ENCODE data around the gene CRY1.
"Not testable (repeated sequence)": the region's sequence is repeated elsewhere in the genome, so short reads cannot be mapped to it uniquely, and the experiment has no call there.

CRY1 gene

GRCh38 chr12:107057071-107057834 lies 36.1 kb downstream of the CRY1 start:
- DNase-seq: no peak

GRCh38 chr12:107053709-107054108 lies 39.6 kb downstream of the CRY1 start:
- no peak for DNase-seq

DNA sequence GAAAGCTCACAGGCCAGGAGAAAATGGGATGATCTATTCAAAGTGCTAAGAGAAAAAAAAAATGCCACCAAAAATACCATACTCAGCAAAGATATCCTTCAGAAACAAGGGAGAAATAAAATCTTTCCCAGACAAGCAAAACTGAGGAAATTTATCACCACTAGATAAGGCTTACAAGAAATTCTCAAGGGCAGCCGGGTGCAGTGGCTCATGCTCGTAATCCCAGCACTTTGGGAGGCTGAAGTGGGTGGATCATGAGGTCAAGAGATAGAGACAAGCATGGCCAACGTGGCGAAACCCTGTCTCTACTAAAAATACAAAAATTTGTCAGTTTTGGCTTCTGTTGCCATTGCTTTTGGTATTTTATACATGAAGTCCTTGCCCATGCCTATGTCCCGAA lies 48.2 kb downstream of the CRY1 start:
- DNase-seq: no peak

DNA sequence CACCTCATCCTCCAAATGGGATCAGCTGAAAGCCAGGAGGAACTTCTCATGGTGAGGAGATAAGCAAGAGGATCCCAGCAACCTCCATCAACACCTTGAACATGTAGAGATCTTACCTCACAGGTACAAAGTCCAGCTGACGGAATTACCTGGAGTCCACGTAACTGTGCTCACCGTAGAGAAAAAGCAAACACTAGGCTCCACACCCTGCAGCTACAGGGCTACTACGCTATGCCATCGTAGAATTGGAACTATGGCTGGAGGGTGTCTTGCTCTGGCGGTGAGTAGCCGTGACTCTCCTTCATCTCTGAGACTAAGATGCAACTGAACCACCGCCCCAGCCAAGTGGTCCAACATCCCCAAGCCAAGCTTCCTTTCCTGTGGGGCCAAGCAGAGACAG lies 50.5 kb downstream of the CRY1 start:
- no peak for DNase-seq

- no peak for DNase-seq
These were observed 57.6 kb downstream of the CRY1 start for GRCh38 chr12:107035733-107036132.

- no peak for DNase-seq
These were observed 59.3 kb downstream of the CRY1 start for GRCh38 chr12:107033758-107034739.

DNA sequence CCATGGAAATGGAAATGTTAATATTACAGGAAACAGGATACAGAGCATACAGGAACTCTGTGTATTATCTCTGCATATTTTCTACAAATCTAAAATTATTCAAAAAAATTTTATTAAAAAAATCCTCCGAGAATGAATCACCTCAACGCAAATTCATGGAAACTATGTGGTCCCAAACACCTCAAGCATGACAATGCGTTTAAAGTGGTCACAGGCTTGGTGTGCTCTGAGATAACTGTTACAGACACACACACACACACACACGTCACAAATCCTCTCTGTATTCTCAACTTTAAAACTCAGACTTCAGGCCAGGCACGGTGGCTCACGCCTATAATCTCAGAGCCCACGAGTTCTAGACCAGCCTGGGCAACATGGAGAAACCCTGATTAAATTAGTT lies 61.1 kb downstream of the CRY1 start:
- no peak for DNase-seq

DNA sequence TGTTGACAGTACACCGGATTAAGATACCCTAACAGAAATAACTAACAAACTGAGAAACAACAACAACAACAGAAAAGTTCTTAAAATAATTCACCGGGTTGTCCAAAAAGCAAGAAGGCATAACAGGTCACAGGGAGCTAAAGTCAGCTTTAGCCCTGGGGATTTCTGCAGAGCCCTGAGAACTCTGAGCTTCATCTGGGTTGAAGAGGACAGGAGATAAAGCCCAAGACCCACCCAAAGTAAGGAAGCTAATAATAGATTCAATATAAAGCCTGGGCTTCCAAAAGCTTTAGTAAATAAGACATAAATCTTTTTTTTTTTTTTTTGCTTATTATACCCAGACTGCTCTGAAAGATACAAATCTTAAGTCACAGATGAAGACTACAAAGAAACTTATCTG lies 62.3 kb downstream of the CRY1 start:
- DNase-seq: no peak

- no peak for DNase-seq
These were observed 64.3 kb downstream of the CRY1 start for GRCh38 chr12:107029081-107029480.

- peak; percentile 28 for DNase-seq
These were observed 65.7 kb downstream of the CRY1 start for GRCh38 chr12:107027636-107028053.

- DNase-seq: no peak
These were observed 66.3 kb downstream of the CRY1 start for GRCh38 chr12:107026806-107027635.

GRCh38 chr12:107026356-107026755 lies 67.0 kb downstream of the CRY1 start:
- not testable (repeated sequence) for DNase-seq

- DNase-seq: no peak
These were observed 67.7 kb downstream of the CRY1 start for GRCh38 chr12:107025671-107026070.

- no peak for DNase-seq
These were observed 73.8 kb downstream of the CRY1 start for GRCh38 chr12:107019546-107019945.

GRCh38 chr12:107017042-107017441 lies 76.3 kb downstream of the CRY1 start:
- no peak for DNase-seq

DNA sequence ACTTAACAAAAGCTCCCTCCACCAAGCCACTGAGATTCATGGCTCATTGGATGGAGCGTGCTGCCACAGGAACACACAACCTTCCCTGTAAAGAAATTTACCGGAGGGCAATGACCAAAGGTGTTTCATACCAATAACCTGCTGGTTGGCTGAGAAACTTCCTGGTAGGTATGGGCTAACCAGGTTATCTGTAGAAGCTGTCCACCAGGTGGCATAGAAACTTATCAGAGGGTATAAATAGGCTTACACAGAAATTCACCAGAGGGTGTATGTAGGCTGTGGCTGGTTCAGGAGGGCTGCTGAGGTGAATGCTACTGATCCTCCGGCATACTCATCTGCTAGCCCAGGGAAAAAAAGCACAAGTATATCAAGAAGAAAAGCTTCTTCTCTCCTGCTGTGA lies 79.3 kb downstream of the CRY1 start:
- DNase-seq: no peak

GRCh38 chr12:107012736-107013425 lies 80.5 kb downstream of the CRY1 start:
- no peak for DNase-seq

GRCh38 chr12:107011519-107011918 lies 81.8 kb downstream of the CRY1 start:
- no peak for DNase-seq

DNA sequence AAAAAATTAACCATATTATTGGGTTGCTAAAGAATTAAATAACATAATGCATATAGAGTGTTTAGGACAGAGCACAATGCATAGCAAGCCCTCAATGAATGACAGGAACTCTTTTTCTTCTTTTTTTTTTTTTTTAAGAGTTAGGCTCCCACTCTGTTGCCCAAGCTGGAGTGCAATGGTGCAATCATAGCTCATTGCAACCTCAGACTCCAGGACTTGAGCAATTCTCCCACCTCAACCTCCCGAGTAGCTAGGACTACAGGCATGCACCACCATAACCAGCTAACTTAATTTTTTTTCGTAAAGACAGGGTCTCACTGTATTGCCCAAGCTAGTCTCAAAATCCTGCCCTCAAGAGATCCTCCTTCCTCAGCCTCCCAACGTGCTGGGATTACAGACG lies 85.9 kb downstream of the CRY1 start:
- no peak for DNase-seq

GRCh38 chr12:107002665-107003064 lies 90.7 kb downstream of the CRY1 start:
- not testable (repeated sequence) for DNase-seq

GRCh38 chr12:106999446-106999845 lies 93.9 kb downstream of the CRY1 start:
- no peak for DNase-seq

DNA sequence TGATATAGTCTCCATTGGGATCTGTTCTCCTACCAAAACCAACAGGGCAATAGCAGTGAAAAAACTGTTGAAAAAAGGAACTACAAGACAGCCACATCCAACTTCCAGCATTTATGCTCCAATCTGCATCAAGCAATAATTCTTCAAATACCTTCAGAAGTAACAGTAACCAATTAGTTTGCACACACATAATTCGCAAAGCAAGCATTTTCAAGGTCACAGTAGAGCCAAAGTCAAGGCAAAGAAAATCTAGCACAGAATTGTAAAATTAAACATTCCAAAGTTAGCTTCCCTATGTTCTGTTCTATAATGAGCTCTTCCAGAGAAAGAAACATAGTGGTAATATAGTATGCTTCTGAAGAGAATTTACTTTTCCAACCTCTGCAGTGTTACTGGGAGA lies 95.4 kb downstream of the CRY1 start:
- no peak for DNase-seq

Data from CD4-positive, alpha-beta T cell treated with Interleukin-15 for 1 hour (primary cell).